Panc1 (cell line): ENCODE results near the gene PBXIP1. TPM values are rescaled to one million over a fixed set of nuclear protein-coding genes. Genes with fewer than 3 reads are reported as not detected.

Experiments used
- ATAC-seq: fragments of 200-7000 bp; cut with Tn5 transposase; 2 replicates; pipeline ENCODE4 v1.9.1; 2020; ENCODE audit warnings: mild to moderate bottlenecking, moderate library complexity
- BruUV-seq: library from RNA; stranded (reverse); fragments of 400-500 nt; replicated peaks from 2 replicates; lab custom pipeline; 2021; lab: Mats Ljungman, UMichigan
- CTCF ChIA-PET: fragments of 300-600 bp; sonication (Branson Sonifier 250); formaldehyde crosslinking; loops from one replicate; lab custom pipeline; 2022; ENCODE audit warnings: antibody characterized with exemption; lab: Charles Lee
- POLR2A ChIA-PET: fragments of 300-600 bp; sonication (Branson Sonifier 250); formaldehyde crosslinking; loops from one replicate; lab custom pipeline; 2022; ENCODE audit warnings: antibody characterized with exemption; lab: Charles Lee
- DNase-seq: peaks from one replicate; pipeline ENCODE4 v3.0.0-alpha.2; 2010; ENCODE audit warnings: low read depth, low spot score
- H3K27ac ChIP-seq: 2 replicates; pipeline ENCODE4 v1.5.1; 2011; ENCODE audit warnings: mild to moderate bottlenecking, low read length, inconsistent platforms
- H3K27me3 ChIP-seq: fragments of 200-500 bp; sonication (Bioruptor generic); 2 replicates; pipeline ENCODE4 v1.6.0; 2014; ENCODE audit warnings: low read length, inconsistent platforms; ENCODE audit not compliant: control insufficient read depth, insufficient read depth
- H3K36me3 ChIP-seq: fragments of 200-500 bp; sonication (Bioruptor generic); 2 replicates; pipeline ENCODE4 v1.5.1; 2014; ENCODE audit warnings: inconsistent platforms, mild to moderate bottlenecking, low read length, moderate library complexity; ENCODE audit not compliant: control insufficient read depth, insufficient read depth
- H3K4me1 ChIP-seq: 2 replicates; pipeline ENCODE4 v1.5.1; 2011; ENCODE audit warnings: inconsistent platforms, mild to moderate bottlenecking, low read length, moderate library complexity; ENCODE audit not compliant: control insufficient read depth, insufficient read depth
- H3K4me3 ChIP-seq, 2 experiments: 2 replicates each; pipeline ENCODE4 v1.5.1; 2011 to 2012; ENCODE audit warnings: low read depth in 2 of 2, low read length in 2 of 2, mild to moderate bottlenecking in 2 of 2, inconsistent platforms in 1 of 2, moderate library complexity in 1 of 2
- H3K9me3 ChIP-seq: fragments of 200-500 bp; sonication (Bioruptor generic); 2 replicates; pipeline ENCODE4 v1.5.1; 2014; ENCODE audit warnings: low read depth, mild to moderate bottlenecking, inconsistent platforms, low read length, moderate library complexity; ENCODE audit not compliant: control insufficient read depth, insufficient read depth
- POLR2AphosphoS5 ChIP-seq: IDR thresholded peaks from 2 replicates; pipeline ENCODE4 v1.6.1; 2012; ENCODE audit warnings: mild to moderate bottlenecking, low read depth, low read length, moderate library complexity
- SIN3A ChIP-seq: IDR thresholded peaks from 2 replicates; pipeline ENCODE4 v1.6.1; 2012; ENCODE audit warnings: low read depth, mild to moderate bottlenecking, low read length, moderate library complexity, borderline replicate concordance; ENCODE audit not compliant: insufficient read depth
- TCF7L2 ChIP-seq: IDR thresholded peaks from 2 replicates; pipeline ENCODE4 v1.6.1; 2011; ENCODE audit warnings: mild to moderate bottlenecking, low read depth, low read length, inconsistent platforms
- in situ Hi-C: cut with HindIII; loops from 2 replicates; pipeline ENCODE4 v1.10.0; 2016; ENCODE audit warnings: low sequenced_read_pairs, low pct_unique_long_range_greater_than_20kb
- intact Hi-C: fragments of 100-400 bp; cut with micrococcal nuclease; formaldehyde crosslinking; loops from one replicate; pipeline ENCODE4 v1.10.0; 2022; ENCODE audit not compliant: unreplicated experiment
- total RNA-seq: library from RNA; stranded (reverse); gene quantifications from one replicate; pipeline ENCODE4 v1.2.1, GENCODE V29; 2021; ENCODE audit not compliant: unreplicated experiment
- TF ChIP-seq, protein P1 (sequence below): fragments of 450-650 bp; IDR thresholded peaks from 2 replicates; pipeline ENCODE4 v1.5.1; 2017; ENCODE audit warnings: mild to moderate bottlenecking
- TF ChIP-seq, protein P2 (sequence below), 2 experiments: IDR thresholded peaks; 2 replicates each; pipeline ENCODE4 v1.6.1; 2011 to 2012; ENCODE audit warnings: low read depth in 2 of 2, control low read depth in 1 of 2, low read length in 1 of 2, mild to moderate bottlenecking in 1 of 2, moderate library complexity in 1 of 2; ENCODE audit not compliant: insufficient read depth in 1 of 2

Gene PBXIP1
- total RNA-seq, 1 experiment from 2014 or later: 40.7 TPM

DNA sequence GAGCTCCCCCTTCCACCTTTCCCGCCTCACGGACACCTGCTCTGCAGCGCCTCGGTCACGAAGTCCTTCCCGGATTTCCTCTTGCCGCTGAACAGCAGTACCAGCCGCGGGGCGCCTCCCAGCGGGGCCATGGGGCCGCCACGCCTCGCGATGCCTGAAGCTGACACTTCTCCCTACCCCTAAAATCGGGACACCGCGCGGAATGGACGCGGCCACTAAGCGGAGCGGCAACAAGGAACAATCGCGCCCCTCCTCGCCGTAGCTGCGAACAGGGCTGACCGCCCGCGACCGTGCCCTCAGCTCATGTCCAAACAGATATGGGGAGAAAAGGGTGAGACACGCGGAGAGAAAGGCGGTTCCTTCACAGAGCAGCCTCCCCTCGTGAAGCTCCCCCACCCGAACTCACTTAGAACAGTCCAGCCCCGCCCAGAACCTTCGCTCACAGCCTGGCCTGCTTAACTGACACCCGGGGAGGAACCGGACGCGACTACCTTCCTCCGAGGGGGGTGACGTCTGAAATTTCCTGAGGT lies 19.3 kb downstream of the PBXIP1 start, which contains the start of gene PMVK:
Gene PMVK, minus strand, starts transcription at position 165 of the 530 bp plus-strand sequence. Its CDS starts 34 bp downstream, at position 131.
- peak; percentile 85 for DNase-seq

DNA sequence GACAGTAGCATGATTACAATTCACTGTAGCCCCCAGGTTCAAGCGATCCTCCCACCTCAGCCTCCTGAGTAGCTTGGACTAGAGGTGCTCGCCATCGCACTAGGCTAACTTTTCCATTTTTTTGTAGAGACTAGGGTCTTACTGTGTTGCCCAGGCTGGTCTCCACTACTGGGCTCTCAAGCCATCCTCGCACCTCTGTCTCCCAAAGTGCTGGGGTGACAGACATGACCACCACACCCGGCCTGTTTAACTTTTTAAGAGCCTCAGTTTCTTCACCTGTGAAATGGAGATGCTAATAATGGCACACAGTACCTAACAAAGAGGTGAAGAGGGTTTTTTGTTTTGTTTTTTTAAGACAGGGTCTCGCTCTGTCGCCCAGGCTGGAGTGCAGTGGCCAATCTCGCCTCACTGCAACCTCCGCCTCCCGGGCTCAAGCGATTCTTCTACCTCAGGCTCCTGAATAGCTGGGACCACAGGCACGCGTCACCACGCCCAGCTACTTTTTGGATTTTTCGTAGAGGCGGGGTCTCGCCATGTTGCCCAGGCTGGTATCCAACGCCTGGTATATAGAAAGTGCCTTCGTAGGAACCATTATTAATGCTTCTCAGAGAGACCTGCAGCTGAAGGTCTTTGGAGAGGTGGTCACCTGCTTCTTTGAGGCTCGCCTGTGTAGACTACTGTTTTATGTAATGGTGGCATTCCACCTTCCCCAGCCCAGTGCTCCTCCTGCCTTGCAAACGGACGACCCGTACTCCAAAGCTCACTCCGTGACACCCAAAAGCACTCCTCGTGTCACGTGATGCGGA lies 19.9 kb downstream of the PBXIP1 start:
- no peaks in the 10 kb centered on the region for H3K36me3 ChIP-seq
- H3K4me1 ChIP-seq: peaks cover 11% of the 10 kb centered on the region
- H3K4me3 ChIP-seq: peak overlapping the region; percentile 68 to 94
- ChIA-PET CTCF (interaction anchor here (0.6 to 1.0 kb wide), 3 partner anchors 29 to 215 kb away, joined by 3 to 4 read pairs (median 3); no protein-coding TSS in a partner anchor), POLR2A (interaction anchor here (1.0 to 1.5 kb wide), 2 partner anchors 20 to 35 kb away, joined by 3 to 5 read pairs; partner anchors contain the start of genes PBXIP1 and SHC1)
- intact Hi-C loops (loop anchor here (2.0 to 5.0 kb wide), 2 partner anchors 57 to 454 kb away; no protein-coding TSS in a partner anchor), in situ Hi-C loops (no loop called here)
- TF ChIP-seq TCF7L2 (no peak), SIN3A (no peak), POLR2AphosphoS5 (no peak)
- TF ChIP-seq, protein P1, sequence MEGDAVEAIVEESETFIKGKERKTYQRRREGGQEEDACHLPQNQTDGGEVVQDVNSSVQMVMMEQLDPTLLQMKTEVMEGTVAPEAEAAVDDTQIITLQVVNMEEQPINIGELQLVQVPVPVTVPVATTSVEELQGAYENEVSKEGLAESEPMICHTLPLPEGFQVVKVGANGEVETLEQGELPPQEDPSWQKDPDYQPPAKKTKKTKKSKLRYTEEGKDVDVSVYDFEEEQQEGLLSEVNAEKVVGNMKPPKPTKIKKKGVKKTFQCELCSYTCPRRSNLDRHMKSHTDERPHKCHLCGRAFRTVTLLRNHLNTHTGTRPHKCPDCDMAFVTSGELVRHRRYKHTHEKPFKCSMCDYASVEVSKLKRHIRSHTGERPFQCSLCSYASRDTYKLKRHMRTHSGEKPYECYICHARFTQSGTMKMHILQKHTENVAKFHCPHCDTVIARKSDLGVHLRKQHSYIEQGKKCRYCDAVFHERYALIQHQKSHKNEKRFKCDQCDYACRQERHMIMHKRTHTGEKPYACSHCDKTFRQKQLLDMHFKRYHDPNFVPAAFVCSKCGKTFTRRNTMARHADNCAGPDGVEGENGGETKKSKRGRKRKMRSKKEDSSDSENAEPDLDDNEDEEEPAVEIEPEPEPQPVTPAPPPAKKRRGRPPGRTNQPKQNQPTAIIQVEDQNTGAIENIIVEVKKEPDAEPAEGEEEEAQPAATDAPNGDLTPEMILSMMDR: no peak
- TF ChIP-seq, protein P2, sequence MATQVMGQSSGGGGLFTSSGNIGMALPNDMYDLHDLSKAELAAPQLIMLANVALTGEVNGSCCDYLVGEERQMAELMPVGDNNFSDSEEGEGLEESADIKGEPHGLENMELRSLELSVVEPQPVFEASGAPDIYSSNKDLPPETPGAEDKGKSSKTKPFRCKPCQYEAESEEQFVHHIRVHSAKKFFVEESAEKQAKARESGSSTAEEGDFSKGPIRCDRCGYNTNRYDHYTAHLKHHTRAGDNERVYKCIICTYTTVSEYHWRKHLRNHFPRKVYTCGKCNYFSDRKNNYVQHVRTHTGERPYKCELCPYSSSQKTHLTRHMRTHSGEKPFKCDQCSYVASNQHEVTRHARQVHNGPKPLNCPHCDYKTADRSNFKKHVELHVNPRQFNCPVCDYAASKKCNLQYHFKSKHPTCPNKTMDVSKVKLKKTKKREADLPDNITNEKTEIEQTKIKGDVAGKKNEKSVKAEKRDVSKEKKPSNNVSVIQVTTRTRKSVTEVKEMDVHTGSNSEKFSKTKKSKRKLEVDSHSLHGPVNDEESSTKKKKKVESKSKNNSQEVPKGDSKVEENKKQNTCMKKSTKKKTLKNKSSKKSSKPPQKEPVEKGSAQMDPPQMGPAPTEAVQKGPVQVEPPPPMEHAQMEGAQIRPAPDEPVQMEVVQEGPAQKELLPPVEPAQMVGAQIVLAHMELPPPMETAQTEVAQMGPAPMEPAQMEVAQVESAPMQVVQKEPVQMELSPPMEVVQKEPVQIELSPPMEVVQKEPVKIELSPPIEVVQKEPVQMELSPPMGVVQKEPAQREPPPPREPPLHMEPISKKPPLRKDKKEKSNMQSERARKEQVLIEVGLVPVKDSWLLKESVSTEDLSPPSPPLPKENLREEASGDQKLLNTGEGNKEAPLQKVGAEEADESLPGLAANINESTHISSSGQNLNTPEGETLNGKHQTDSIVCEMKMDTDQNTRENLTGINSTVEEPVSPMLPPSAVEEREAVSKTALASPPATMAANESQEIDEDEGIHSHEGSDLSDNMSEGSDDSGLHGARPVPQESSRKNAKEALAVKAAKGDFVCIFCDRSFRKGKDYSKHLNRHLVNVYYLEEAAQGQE (IDR thresholded peaks at IDR 0.05; ENCODE audit: insufficient read depth in 1 of 2, low read depth in 2 of 2, low read length in 1 of 2): no peak
- BruUV-seq: TSS peak; percentile 79
- ATAC-seq (peak; percentile 5), DNase-seq (no peak)
- no peaks in the 10 kb centered on the region for H3K9me3 ChIP-seq
- H3K27ac ChIP-seq: peak overlapping the region; percentile 97
- no peaks in the 10 kb centered on the region for H3K27me3 ChIP-seq

More for the DNA sequence above, 19.3 kb downstream of the PBXIP1 start, which contains the start of gene PMVK:
- POLR2A ChIA-PET: interaction anchor here (1.0 to 1.5 kb wide), 2 partner anchors 19 to 34 kb away, joined by 3 to 5 read pairs; partner anchors contain the start of genes PBXIP1 and SHC1
- peaks cover 11% of the 10 kb centered on the region for H3K4me1 ChIP-seq
- peak within 1 kb of the TSS; percentile 68 to 94 for H3K4me3 ChIP-seq
- H3K9me3 ChIP-seq: no peaks in the 10 kb centered on the region
- peak within 1 kb of the TSS; percentile 97 for H3K27ac ChIP-seq
- ATAC-seq: peak; percentile 95
- in situ Hi-C loops: no loop called here
- no peaks in the 10 kb centered on the region for H3K36me3 ChIP-seq
- intact Hi-C loops: loop anchor here (2.0 to 5.0 kb wide), 2 partner anchors 58 to 454 kb away; no protein-coding TSS in a partner anchor
- H3K27me3 ChIP-seq: no peaks in the 10 kb centered on the region
- TF ChIP-seq, protein P2 (IDR thresholded peaks at IDR 0.05; ENCODE audit: insufficient read depth in 1 of 2, low read depth in 2 of 2, low read length in 1 of 2): 0 out of 4 replicates have a peak, but pooled peaks of 1 of the 2 experiments have one; percentile 26
- TF ChIP-seq POLR2AphosphoS5 (peak; percentile 59), TCF7L2 (peak; percentile 61), SIN3A (peak; percentile 41; the same call in 1 of the 2 replicates)
- TF ChIP-seq, protein P1: no peak; the same call in 1 of the 2 replicates
- CTCF ChIA-PET: interaction anchor here (0.6 to 1.0 kb wide), 3 partner anchors 29 to 214 kb away, joined by 3 to 4 read pairs (median 3); no protein-coding TSS in a partner anchor
- no TSS peak for BruUV-seq
